SU-DHL-6 (cell line): ENCODE results near the gene SCGB3A1.

ENCODE experiments used
- H2AFZ ChIP-seq: fragments of 200-600 bp; sonication (generic); 2 replicates; pipeline ENCODE4 v1.6.1; 2014; ENCODE audit warnings: low read depth, mild to moderate bottlenecking, moderate library complexity, mixed read lengths, antibody characterized with exemption, low read length; ENCODE audit not compliant: severe bottlenecking
- H3F3A ChIP-seq: fragments of 200-600 bp; shearing (Covaris generic); 2 replicates; pipeline ENCODE4 v1.6.0; 2016; ENCODE audit warnings: antibody characterized with exemption, mild to moderate bottlenecking; ENCODE audit not compliant: insufficient read depth
- H3K27ac ChIP-seq: fragments of 200-600 bp; sonication (generic); 2 replicates; pipeline ENCODE4 v1.5.1; 2016; ENCODE audit warnings: low read depth, mild to moderate bottlenecking, low read length, moderate library complexity, mixed read lengths
- H3K27me3 ChIP-seq: fragments of 200-600 bp; sonication (generic), shearing (Covaris generic); 2 replicates; pipeline ENCODE4 v1.6.0; 2014; ENCODE audit warnings: mild to moderate bottlenecking, low read length
- H3K36me3 ChIP-seq: fragments of 200-600 bp; sonication (generic); 2 replicates; pipeline ENCODE4 v1.6.1; 2014; ENCODE audit warnings: mild to moderate bottlenecking, low read length, mixed read lengths
- H3K4me2 ChIP-seq: fragments of 300-600, 200-600 bp; shearing (Covaris generic), sonication (generic); 2 replicates; pipeline ENCODE4 v1.6.0; 2014; ENCODE audit warnings: low read length, low read depth, mild to moderate bottlenecking; ENCODE audit not compliant: poor library complexity, severe bottlenecking
- H3K4me3 ChIP-seq: fragments of 200-600 bp; sonication (generic); 2 replicates; pipeline ENCODE4 v1.5.1; 2014; ENCODE audit warnings: antibody characterized with exemption, low read length, mild to moderate bottlenecking, mixed read lengths; ENCODE audit not compliant: insufficient read depth, poor library complexity, severe bottlenecking
- H3K79me2 ChIP-seq: fragments of 200-600 bp; sonication (generic); 2 replicates; pipeline ENCODE4 v1.6.1; 2014; ENCODE audit warnings: mild to moderate bottlenecking, low read length, moderate library complexity; ENCODE audit not compliant: insufficient read depth
- H3K9ac ChIP-seq: fragments of 200-600 bp; sonication (generic); 2 replicates; pipeline ENCODE4 v1.7.0; 2014; ENCODE audit warnings: mild to moderate bottlenecking, low read length
- H3K9me2 ChIP-seq: fragments of 200-600 bp; sonication (generic); replicated peaks from 2 replicates; pipeline ENCODE4 v1.6.1; 2014; ENCODE audit warnings: low read length; ENCODE audit not compliant: insufficient read depth
- H3K9me3 ChIP-seq: fragments of 200-600 bp; sonication (generic); 2 replicates; pipeline ENCODE4 v1.6.1; 2014; ENCODE audit warnings: low read length, mixed read lengths; ENCODE audit not compliant: insufficient read depth
- H4K20me1 ChIP-seq: fragments of 200-600 bp; sonication (generic); 2 replicates; pipeline ENCODE4 v1.6.1; 2014; ENCODE audit warnings: low read depth, mild to moderate bottlenecking, antibody characterized with exemption, low read length, moderate library complexity, mixed read lengths
- EZH2phosphoT487 ChIP-seq: fragments of 200-600 bp; sonication (generic), shearing (Covaris generic); conservative IDR thresholded peaks from 2 replicates; pipeline ENCODE4 v1.6.1; 2018; ENCODE audit warnings: mild to moderate bottlenecking, antibody characterized with exemption, low read length, moderate library complexity, mixed read lengths

Gene SCGB3A1

DNA sequence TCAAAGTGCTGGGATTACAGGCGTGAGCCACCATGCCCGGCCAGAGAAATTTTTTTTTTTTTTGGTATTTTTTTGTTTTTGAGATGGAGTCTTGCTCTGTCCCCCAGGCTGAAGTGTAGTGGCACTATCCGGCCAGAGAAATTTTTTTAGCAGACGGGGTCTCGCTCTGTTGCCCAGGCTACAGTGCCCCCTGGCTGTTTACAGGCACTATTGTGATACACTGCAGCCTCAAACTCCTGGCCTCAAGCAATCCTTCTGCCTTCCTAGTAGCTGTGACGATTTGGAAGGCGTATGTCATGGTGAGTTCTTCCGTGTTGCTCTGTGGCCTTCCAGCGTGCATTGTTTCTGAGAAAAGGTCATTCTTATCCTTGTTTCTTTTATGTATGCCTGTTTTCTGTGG is 49.6 kb downstream of the SCGB3A1 start:
- Histone ChIP-seq H3K36me3 (peaks cover 8% of the 10 kb centered on the region; the same call in 1 of the 2 replicates), H3K9me3 (no peaks in the 10 kb centered on the region), H3K4me3 (no peak overlapping the region), H4K20me1 (peaks cover 8% of the 10 kb centered on the region; the same call in 1 of the 2 replicates), H3K9me2 (no peaks in the 10 kb centered on the region), H2AFZ (no peak overlapping the region), H3K4me2 (no peak overlapping the region), H3K79me2 (peaks cover 49% of the 10 kb centered on the region), H3K27me3 (no peaks in the 10 kb centered on the region), H3F3A (no peaks in the 10 kb centered on the region), H3K9ac (no peak overlapping the region), H3K27ac (no peak overlapping the region)
- no peak for TF ChIP-seq EZH2phosphoT487
